ENCODE results near the gene PGC. TPM values are rescaled to one million over a fixed set of nuclear protein-coding genes. Genes with fewer than 3 reads are reported as not detected.

The PGC gene
- total RNA-seq, 1 donor from 2014 or later: not detected

GRCh38 chr6:41689171-41690008 lies 57.8 kb downstream of the PGC start:
- H3K4me1 Mint-ChIP-seq: peaks cover 23% of the 10 kb centered on the region
- no peaks in the 10 kb centered on the region for H3K27me3 Mint-ChIP-seq
- TF ChIP-seq CTCF (IDR thresholded peaks at IDR 0.05): no peak
- no peak overlapping the region for H3K4me3 Mint-ChIP-seq
- ChIA-PET CTCF (interaction anchor here (1.0 to 1.7 kb wide), 4 partner anchors 8 to 45 kb away, joined by 3 to 5 read pairs (median 4); no protein-coding TSS in a partner anchor), POLR2A (interaction anchor here (0.6 to 6.6 kb wide), 5 partner anchors 16 to 361 kb away, joined by 3 to 126 read pairs (median 5); partner anchors contain the start of genes TAF8 and TFEB)
- ATAC-seq (ENCODE audit: low read depth) (no peak), DNase-seq (no peak)
- H3K27ac Mint-ChIP-seq: peak overlapping the region; percentile 50
- peaks cover 73% of the 10 kb centered on the region for H3K36me3 Mint-ChIP-seq (ENCODE audit: low read depth)
- H3K9me3 Mint-ChIP-seq: no peaks in the 10 kb centered on the region
- intact Hi-C loops (cut with micrococcal nuclease): no loop called here

GRCh38 chr6:41688256-41688965 lies 58.8 kb downstream of the PGC start:
- Mint-ChIP-seq H3K4me1 (peaks cover 19% of the 10 kb centered on the region), H3K4me3 (no peak overlapping the region), H3K36me3 (ENCODE audit: low read depth) (peaks cover 75% of the 10 kb centered on the region), H3K27ac (peak overlapping the region; percentile 48), H3K9me3 (no peaks in the 10 kb centered on the region), H3K27me3 (no peaks in the 10 kb centered on the region)
- DNase-seq: no peak
- intact Hi-C loops (cut with micrococcal nuclease): no loop called here
- no peak for TF ChIP-seq CTCF (IDR thresholded peaks at IDR 0.05)
- ChIA-PET POLR2A (interaction anchor here (0.8 to 6.6 kb wide), 3 partner anchors 18 to 46 kb away, joined by 3 to 126 read pairs (median 5); partner anchors contain the start of gene TFEB), CTCF (interaction anchor here (1.1 kb wide), 1 partner anchor 18 kb away, joined by 5 read pairs; no protein-coding TSS in a partner anchor)
- no peak for ATAC-seq (ENCODE audit: low read depth)

GRCh38 chr6:41687501-41688175 lies 59.6 kb downstream of the PGC start:
- POLR2A ChIA-PET: interaction anchor here (0.8 to 6.6 kb wide), 3 partner anchors 18 to 47 kb away, joined by 3 to 126 read pairs (median 5); partner anchors contain the start of gene TFEB
- ATAC-seq (ENCODE audit: low read depth) (no peak), DNase-seq (no peak)
- CTCF ChIA-PET: no interaction called here
- no peak for TF ChIP-seq CTCF (IDR thresholded peaks at IDR 0.05)
- H3K27ac Mint-ChIP-seq: peak overlapping the region; percentile 53
- intact Hi-C loops (cut with micrococcal nuclease): no loop called here
- H3K9me3 Mint-ChIP-seq: no peaks in the 10 kb centered on the region
- H3K4me3 Mint-ChIP-seq: no peak overlapping the region
- H3K4me1 Mint-ChIP-seq: peaks cover 18% of the 10 kb centered on the region
- no peaks in the 10 kb centered on the region for H3K27me3 Mint-ChIP-seq
- H3K36me3 Mint-ChIP-seq (ENCODE audit: low read depth): peaks cover 73% of the 10 kb centered on the region

Other genes with a start within 250 kb of the PGC start
- 37.8 and 40.7 TPM in 2 replicates for gene FOXP4, start 201.0 kb downstream of the PGC start, total RNA-seq
- not detected in 2 replicates for gene MDFI, start 108.9 kb downstream of the PGC start, total RNA-seq
- 203 and 205 TPM in 2 replicates for gene TFEB, start 11.8 kb downstream of the PGC start, total RNA-seq
- gene FRS3, start 32.5 kb upstream of the PGC start, total RNA-seq: 6.5 and 6.7 TPM in 2 replicates
- 0.75 TPM in 1 of 2 replicates, not detected in the other for gene PRICKLE4, start 33.4 kb upstream of the PGC start, total RNA-seq
- gene TOMM6, start 40.3 kb upstream of the PGC start, total RNA-seq: 219 and 252 TPM in 2 replicates
- gene USP49, start 148.0 kb upstream of the PGC start, total RNA-seq: 7.7 and 8.0 TPM in 2 replicates
- gene MED20, start 173.7 kb upstream of the PGC start, total RNA-seq: 21.1 and 22.2 TPM in 2 replicates
- gene BYSL, start 174.1 kb upstream of the PGC start, total RNA-seq: 39.5 and 43.2 TPM in 2 replicates
- 70.7 and 75.2 TPM in 2 replicates for gene CCND3, start 194.4 kb upstream of the PGC start, total RNA-seq